Measurements from ENCODE around the gene IRF3. TPM values are rescaled to one million over a fixed set of nuclear protein-coding genes. Genes with fewer than 3 reads are reported as not detected.
"Not testable (repeated sequence)": the region's sequence is repeated elsewhere in the genome, so short reads cannot be mapped to it uniquely, and the experiment has no call there.

The IRF3 gene
- total RNA-seq, 1 experiment from 2014 or later = 56.9 TPM

DNA sequence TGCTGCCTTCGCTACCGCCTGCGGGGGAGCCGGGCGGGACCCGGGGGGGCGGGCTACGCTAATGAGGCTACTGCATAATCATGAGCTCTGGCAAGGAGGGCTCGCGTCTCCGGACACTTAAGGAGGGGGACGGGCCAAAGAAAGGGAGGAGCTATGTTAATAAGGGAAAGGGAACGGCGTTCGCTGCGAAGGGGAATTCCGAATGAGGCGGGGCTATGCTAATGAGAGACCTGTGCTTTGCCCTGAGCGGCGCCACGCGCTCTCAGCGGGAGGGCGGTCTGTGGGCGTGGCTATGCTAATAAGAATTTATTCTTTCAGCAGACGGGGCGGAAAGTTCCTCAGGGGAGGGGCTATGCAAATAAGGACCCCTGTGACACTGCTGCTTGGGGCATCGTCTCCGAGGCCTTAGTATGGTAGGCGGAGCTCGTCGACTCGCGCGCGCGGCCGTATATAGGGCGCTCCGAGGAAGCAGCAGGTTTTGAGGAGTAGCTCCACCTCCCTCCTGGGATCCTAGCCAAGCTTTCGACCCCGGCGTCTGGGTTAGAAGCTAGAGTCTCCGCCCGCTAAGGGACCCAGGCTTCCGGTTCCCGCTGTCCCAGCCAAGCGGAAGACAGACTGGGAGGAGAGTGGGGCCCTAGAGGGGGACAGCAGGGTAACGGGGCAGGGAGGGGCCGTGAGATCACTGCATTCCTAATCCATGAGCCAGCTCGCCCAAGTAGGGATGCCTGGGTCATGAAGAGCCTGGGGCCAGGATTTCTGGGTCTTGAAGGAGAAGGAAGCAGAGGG lies 25.4 kb downstream of the IRF3 start, which contains the start of gene RRAS:
Gene RRAS (minus strand): TSS at position 31 of the 786 bp plus-strand sequence. CDS start 45 bp downstream, outside the sequence.
- H3K27ac ChIP-seq = peak within 1 kb of the TSS; percentile 100
- H3K4me1 ChIP-seq (replicated peaks) = peaks cover 29% of the 10 kb centered on the region
- peak; percentile 100 for DNase-seq (ENCODE audit: low read depth in 1 of 2, low spot score in 2 of 2)
- H3K9me3 ChIP-seq (replicated peaks) = no peaks in the 10 kb centered on the region
- H3K27me3 ChIP-seq (replicated peaks) = no peaks in the 10 kb centered on the region
- H3K36me3 ChIP-seq = peaks cover 22% of the 10 kb centered on the region
- peak within 1 kb of the TSS; percentile 59 for H3K4me3 ChIP-seq

DNA sequence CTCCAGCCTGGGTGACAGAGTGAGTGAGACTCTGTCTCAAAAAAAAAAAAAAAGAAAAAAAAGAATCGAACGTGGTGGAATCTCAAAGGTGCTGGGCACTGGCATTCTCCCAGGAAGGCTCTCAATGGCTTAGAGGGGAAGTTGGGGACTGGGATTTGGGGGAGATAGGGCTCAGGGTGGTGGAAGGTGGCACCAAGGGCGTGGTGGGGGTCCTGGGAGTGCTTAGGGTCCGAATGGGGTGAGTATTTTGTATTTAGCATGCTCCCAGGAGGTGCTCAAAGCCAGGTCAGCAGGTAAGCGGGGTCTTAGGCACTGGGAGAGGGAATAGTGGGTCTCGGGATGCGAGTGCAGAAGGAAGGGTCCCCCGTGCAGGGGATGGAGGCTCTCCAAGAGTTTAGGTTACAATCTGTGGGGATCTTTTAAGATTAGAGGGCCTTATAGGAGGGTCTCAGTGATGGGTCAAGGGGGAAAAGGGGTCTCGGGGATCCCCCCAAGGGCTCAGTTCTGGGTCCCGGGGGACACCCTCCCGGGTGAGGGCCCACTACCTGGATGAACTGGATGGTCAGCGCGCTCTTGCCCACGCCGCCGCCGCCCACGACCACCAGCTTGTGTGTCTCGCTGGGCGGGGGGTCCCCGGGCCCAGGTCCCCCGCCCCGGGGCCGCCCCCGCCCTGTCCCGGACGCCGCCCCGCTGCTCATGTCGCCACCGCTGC lies 26.1 kb downstream of the IRF3 start:
- H3K27me3 ChIP-seq (replicated peaks) = no peaks in the 10 kb centered on the region
- peak overlapping the region; percentile 60 for H3K27ac ChIP-seq
- H3K9me3 ChIP-seq (replicated peaks) = no peaks in the 10 kb centered on the region
- peaks cover 22% of the 10 kb centered on the region for H3K36me3 ChIP-seq
- peaks cover 29% of the 10 kb centered on the region for H3K4me1 ChIP-seq (replicated peaks)
- peak overlapping the region; percentile 59 for H3K4me3 ChIP-seq
- peak in 1 of 2 experiments; percentile 32 for DNase-seq (ENCODE audit: low read depth in 1 of 2, low spot score in 2 of 2)

DNA sequence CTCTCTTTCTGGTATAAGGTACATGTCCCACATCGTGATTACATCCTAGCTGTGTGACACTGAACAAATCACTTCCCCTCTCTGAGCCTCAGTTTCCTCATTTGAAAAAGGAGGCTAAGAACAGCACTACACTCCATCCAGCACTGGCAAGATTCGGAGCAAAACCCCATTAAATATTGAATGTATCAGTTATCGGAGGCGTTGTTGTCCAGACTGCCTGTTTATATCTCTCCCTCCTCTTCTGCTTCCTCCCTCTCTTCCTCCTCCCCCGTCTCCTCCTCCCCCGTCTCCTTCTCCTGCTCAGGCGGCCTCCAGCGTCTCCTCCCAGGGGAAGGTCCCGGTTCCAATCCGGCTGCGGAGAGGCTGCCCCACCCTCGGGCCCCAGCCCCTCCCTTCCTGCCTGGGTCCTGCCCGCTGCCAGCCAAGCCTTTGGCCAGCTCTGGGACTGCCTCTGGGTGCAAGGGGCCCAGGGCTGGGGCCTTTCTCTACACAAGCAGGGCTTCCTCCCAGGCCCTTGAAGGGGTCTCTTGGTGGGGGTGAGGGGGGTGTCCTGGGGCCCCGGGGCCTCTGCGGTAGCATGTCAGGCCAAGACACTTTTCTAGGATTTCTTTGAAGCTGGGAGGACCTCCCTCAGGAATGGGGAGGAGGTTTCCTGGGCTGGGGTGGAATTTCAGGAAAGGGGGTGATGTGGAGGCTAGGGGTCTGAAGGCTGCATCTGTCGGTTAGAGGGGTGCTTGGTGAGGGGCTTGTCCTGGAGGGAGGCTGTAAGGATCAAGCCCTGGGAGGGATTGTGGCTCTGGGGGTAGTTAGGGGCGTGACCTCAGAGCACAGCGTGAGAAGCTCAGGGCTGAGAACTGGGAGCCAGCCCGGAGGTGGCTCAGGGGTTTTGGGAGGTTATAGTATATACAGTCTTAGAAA lies 27.6 kb downstream of the IRF3 start:
- H3K27me3 ChIP-seq (replicated peaks) = no peaks in the 10 kb centered on the region
- DNase-seq (ENCODE audit: low read depth in 1 of 2, low spot score in 2 of 2) = peak; percentile 62 to 88
- peak overlapping the region; percentile 21 for H3K4me3 ChIP-seq
- peak overlapping the region; percentile 47 for H3K27ac ChIP-seq
- H3K4me1 ChIP-seq (replicated peaks) = peaks cover 24% of the 10 kb centered on the region
- no peaks in the 10 kb centered on the region for H3K9me3 ChIP-seq (replicated peaks)
- peaks cover 16% of the 10 kb centered on the region for H3K36me3 ChIP-seq

DNA sequence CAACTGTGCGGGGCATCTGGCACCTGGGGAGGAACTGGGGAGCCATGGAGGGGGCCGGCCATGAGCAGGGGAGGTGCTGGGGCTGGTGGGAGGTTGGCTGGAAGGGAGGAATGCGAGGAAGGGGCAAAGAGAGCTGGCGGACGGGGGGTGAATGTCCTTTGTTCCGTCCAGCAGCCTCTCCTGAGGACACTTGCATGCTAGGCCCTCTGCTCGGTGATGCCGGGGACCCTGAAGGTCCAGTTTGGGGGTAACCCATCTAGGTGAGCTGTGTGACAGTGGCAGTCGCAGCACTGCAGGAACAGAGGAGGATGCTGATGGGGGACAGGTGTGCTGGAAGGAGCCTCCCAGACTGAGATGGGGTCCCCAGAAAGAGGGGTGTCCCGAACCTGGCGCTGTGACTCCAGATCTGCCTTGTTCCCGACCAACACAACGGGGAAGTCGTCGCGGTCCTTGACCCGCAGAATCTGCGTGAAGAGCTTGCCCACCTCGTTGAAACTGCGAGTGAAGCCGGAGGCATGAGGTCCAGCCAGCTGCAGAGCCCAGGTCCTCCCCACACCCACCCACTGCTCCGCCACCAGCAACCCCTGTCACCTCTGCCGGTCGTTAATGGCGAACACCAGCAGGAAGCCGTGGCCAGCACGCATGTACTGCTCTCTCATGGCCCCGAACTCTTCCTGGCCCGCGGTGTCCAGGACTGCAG lies 29.3 kb downstream of the IRF3 start:
- no peak for DNase-seq (ENCODE audit: low read depth in 1 of 2, low spot score in 2 of 2)
- no peak overlapping the region for H3K27ac ChIP-seq
- H3K9me3 ChIP-seq (replicated peaks) = no peaks in the 10 kb centered on the region
- peaks cover 16% of the 10 kb centered on the region for H3K36me3 ChIP-seq
- no peak overlapping the region for H3K4me3 ChIP-seq
- H3K4me1 ChIP-seq (replicated peaks) = peaks cover 20% of the 10 kb centered on the region
- no peaks in the 10 kb centered on the region for H3K27me3 ChIP-seq (replicated peaks)

DNA sequence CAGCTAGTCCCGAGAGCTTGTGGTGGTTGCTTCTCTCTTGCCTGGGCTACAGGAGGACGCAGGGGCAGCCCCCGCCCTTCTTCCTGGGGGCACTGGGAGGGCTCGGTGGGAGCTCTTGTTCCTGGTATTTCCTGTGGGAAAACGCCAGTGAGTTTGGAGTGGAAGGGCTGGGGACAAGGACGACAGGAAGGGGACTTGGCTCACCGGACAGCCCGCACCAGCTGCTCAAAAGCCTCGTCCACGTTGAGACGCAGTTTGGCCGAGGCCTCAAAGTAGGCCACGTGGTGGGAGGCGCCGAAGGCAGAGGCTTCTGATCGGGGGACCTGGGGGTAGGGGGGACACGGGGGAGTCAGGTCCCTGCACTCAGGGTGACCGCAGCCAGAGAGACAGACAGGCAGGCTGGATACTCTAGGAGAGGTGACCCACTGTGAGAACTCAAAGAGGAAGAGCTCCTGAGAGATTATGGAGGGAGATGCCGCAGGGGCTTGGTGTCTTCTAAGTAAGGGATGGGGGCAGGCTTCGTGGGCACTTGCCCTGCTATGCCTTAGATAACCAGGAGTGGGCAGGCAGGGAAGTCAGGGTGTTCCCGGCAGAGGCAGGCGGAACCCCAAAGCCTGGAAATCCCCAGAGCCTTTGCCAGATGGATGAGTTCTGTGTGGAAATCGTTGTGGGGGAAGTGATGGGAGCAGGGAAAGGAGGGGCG lies 30.0 kb downstream of the IRF3 start:
- Histone ChIP-seq H3K4me1 (replicated peaks) (peaks cover 13% of the 10 kb centered on the region), H3K9me3 (replicated peaks) (no peaks in the 10 kb centered on the region), H3K4me3 (no peak overlapping the region), H3K27ac (no peak overlapping the region), H3K27me3 (replicated peaks) (no peaks in the 10 kb centered on the region), H3K36me3 (peaks cover 12% of the 10 kb centered on the region)
- DNase-seq (ENCODE audit: low read depth in 1 of 2, low spot score in 2 of 2) = no peak

DNA sequence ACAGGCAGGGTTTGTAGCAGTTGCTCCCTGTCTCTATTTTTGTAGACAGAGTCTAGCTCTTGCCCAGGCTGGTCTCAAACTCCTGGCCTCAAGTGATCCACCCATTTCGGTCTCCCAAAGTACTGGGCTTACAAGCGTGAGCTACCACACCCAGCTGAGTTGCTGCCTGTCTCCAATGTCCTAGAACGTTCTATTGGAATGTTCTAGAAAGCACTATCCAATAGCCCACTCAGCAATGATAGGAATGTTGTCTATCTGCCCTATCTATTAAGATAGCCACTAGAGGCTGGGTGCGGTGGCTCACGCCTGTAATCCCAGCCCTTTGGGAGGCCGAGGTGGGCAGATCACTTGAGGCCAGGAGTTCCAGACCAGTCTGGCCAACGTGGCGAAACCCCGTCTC lies 32.4 kb downstream of the IRF3 start:
- H3K27me3 ChIP-seq (replicated peaks); H3K9me3 ChIP-seq (replicated peaks); H3K4me1 ChIP-seq (replicated peaks); DNase-seq (ENCODE audit: low read depth in 1 of 2, low spot score in 2 of 2); H3K4me3 ChIP-seq; H3K27ac ChIP-seq: not testable (repeated sequence)
- H3K36me3 ChIP-seq = peaks cover 12% of the 10 kb centered on the region

DNA sequence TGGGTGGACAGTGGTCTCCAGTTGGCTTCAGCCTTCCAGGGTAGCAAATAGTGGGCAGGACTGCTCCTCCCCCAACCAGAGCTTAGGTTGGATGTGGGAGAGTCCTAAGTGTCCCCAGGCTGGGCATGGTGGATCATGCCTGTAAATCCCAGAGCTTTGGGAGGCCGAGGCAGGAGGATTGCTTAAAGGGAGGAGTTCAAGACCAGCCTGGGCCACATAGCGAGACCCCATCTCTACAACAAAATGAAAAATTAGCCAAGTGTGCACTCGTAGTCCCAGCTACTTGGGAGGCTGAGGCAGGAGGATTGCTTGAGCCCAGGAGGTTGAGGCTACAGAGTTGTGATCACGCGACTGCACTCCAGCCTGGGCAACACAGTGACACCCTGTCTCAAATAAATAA lies 33.1 kb downstream of the IRF3 start:
- H3K4me3 ChIP-seq = no peak overlapping the region

DNA sequence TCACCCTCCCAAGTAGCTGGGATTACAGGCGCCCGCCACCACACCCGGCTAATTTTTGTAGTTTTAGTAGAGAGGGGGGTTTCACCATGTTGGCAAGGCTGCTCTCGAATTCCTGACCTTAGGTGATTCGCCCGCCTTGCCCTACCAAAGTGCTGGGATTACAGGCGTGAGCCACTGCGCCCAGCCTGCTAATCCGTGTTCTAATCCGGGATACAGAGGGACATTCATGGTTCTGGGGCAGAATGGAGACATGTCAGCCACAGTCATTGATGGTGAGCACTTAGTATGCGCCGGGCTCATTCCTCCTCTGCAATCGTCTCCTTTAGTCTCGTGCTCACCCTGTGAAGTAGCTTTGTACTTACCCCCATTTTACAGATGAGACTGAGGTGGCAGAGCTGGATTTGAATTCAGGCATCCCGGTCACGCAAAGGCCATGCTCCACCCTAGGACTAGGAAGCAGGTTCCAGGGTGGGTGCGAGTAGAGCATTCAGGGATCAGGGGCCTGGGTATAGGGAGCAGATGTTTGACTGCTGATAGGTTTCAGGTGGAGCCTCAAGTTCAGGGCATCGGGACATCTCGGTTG lies 34.0 kb downstream of the IRF3 start:
- Histone ChIP-seq H3K36me3 (peaks cover 22% of the 10 kb centered on the region), H3K9me3 (replicated peaks) (no peaks in the 10 kb centered on the region), H3K27ac (no peak overlapping the region), H3K27me3 (replicated peaks) (no peaks in the 10 kb centered on the region), H3K4me3 (no peak overlapping the region), H3K4me1 (replicated peaks) (no peaks in the 10 kb centered on the region)
- no peak for DNase-seq (ENCODE audit: low read depth in 1 of 2, low spot score in 2 of 2)

More for the DNA sequence above, 33.1 kb downstream of the IRF3 start:
- Histone ChIP-seq H3K36me3 (peaks cover 16% of the 10 kb centered on the region), H3K9me3 (replicated peaks) (no peaks in the 10 kb centered on the region), H3K4me1 (replicated peaks) (no peaks in the 10 kb centered on the region), H3K27me3 (replicated peaks) (no peaks in the 10 kb centered on the region), H3K27ac (no peak overlapping the region)
- no peak for DNase-seq (ENCODE audit: low read depth in 1 of 2, low spot score in 2 of 2)

DNA sequence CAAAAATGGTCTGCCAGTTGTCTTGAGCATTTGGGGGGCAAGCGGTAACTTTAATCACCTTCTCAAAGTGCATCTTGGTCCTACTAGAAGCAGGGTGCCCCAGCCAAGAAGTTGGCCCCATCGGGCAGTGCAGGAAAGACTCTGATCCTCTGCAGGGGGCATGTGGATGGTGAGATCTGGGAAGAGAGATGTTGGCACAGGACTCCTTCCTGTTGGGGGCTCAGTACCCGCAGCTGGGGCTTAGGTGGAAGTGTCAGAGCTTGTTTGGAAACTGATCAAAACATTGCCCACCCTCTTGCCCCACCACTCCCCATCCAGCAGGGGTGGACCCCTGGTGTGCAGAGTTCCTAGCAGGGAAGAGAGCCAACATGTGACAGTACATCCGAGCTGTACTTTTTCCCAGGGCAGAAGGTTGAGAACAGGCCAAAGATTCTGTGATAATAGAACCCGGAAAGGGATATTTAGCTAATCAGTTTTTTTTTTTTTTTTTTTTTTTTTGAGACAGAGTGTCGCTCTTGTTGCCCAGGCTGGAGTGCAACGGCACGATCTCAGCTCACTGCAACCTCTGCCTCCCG lies 34.6 kb downstream of the IRF3 start:
- DNase-seq (ENCODE audit: low read depth in 1 of 2, low spot score in 2 of 2) = no peak
- H3K27ac ChIP-seq = no peak overlapping the region

DNA sequence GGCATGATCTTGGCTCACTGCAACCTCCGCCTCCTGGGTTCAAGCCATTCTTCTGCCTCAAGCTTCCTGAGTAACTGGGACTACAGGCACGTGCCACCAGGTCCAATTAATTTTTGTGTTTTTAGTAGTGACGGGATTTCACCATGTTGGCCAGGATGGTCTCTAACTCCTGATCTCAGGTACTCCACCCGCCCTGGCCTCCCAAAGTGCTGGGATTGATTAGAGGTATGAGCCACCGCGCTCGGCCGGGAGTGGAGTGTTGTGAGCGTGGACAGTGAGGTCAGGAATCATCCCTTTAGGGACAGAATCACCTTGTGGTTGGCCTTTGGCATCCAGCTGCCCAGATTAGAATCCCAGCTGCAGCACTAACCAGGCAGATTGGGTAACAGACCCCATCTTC lies 36.0 kb downstream of the IRF3 start:
- no peak for DNase-seq (ENCODE audit: low read depth in 1 of 2, low spot score in 2 of 2)
- Histone ChIP-seq H3K9me3 (replicated peaks) (no peaks in the 10 kb centered on the region), H3K36me3 (peaks cover 15% of the 10 kb centered on the region), H3K27ac (no peak overlapping the region), H3K27me3 (replicated peaks) (no peaks in the 10 kb centered on the region), H3K4me1 (replicated peaks) (no peaks in the 10 kb centered on the region), H3K4me3 (no peak overlapping the region)

More for the DNA sequence above, 34.6 kb downstream of the IRF3 start:
- no peaks in the 10 kb centered on the region for H3K9me3 ChIP-seq (replicated peaks)
- H3K4me3 ChIP-seq = no peak overlapping the region
- H3K36me3 ChIP-seq = peaks cover 19% of the 10 kb centered on the region
- no peaks in the 10 kb centered on the region for H3K4me1 ChIP-seq (replicated peaks)
- no peaks in the 10 kb centered on the region for H3K27me3 ChIP-seq (replicated peaks)

DNA sequence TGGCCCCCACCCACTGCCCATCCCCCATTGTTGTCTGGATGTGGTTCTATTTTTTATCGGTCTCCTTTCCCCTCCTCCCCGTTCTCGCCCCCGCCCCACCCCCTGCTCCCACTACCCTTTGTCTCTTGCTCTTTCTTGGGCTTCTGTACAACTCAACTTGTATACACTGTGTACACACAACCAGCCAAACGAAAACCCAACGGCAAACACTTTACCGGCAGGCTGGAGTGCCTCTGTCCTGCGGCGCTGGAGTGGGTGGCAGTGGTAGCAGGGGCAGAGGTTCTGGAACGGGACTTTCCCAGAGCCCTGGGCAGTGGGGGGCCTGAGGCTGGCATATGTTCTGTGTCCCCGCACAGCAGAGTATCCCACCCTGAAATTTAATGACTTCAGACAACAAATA lies 39.4 kb downstream of the IRF3 start:
- no peaks in the 10 kb centered on the region for H3K27me3 ChIP-seq (replicated peaks)
- H3K36me3 ChIP-seq = peaks cover 22% of the 10 kb centered on the region
- H3K9me3 ChIP-seq (replicated peaks) = no peaks in the 10 kb centered on the region
- H3K4me1 ChIP-seq (replicated peaks) = no peaks in the 10 kb centered on the region
- no peak for DNase-seq (ENCODE audit: low read depth in 1 of 2, low spot score in 2 of 2)
- H3K27ac ChIP-seq = no peak overlapping the region
- H3K4me3 ChIP-seq = no peak overlapping the region

Data from SJSA1 (cell line).